Measurements from ENCODE around the gene AKNAD1. TPM values are rescaled to one million over a fixed set of nuclear protein-coding genes. Genes with fewer than 3 reads are reported as not detected.

AKNAD1 gene
- polyA plus RNA-seq, 1 of the 3 experiments (the other 2 are of a cell fraction) = 0.71 TPM

DNA sequence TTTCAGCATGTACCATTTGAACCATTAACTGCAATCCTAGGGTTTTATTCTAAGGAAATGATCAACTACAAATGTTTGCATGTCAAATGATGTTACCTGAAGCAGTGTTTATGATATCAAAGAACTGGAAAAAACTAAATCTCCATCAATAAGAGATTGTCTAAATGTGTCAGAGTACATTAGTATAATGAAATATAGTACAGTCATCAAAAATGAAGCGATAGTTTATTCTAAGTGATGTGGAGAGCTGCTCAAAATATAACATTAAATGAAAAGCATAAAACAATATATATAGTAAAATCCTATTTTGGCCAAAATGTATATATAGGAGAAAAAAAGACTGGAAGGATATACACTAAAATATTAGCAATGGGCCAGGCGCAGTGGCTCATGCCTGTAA lies 24.0 kb downstream of the AKNAD1 start:
- H2AFZ ChIP-seq (ENCODE audit: low read depth) = no peak overlapping the region
- H3K4me2 ChIP-seq = no peak overlapping the region
- ChIA-PET CTCF (interaction anchor here (2.0 kb wide), 1 partner anchor 13 kb away, joined by 9 read pairs; no protein-coding TSS in a partner anchor), POLR2A (no interaction called here)
- H3K27ac ChIP-seq (ENCODE audit: low read depth in 2 of 2, low read length in 1 of 2) = no peak overlapping the region
- no peaks in the 10 kb centered on the region for H3K79me2 ChIP-seq (ENCODE audit: insufficient read depth)
- no peak for DNase-seq
- no peaks in the 10 kb centered on the region for H4K20me1 ChIP-seq (ENCODE audit: insufficient read depth)
- H3K27me3 ChIP-seq (ENCODE audit: insufficient read depth) = no peaks in the 10 kb centered on the region
- 99% methylated on average over 2 of the region's 2 CpGs for WGBS (ENCODE audit: low lambda C conversion rate)
- H3K9me3 ChIP-seq = no peaks in the 10 kb centered on the region
- H3K9ac ChIP-seq = no peak overlapping the region
- peaks cover 9 to 22% of the 10 kb centered on the region in 2 experiments; a peak in 3 of 4 replicates for H3K4me1 ChIP-seq (ENCODE audit: control insufficient read depth in 1 of 2, insufficient read depth in 2 of 2, low read depth in 1 of 2, low read length in 1 of 2)
- no peaks in the 10 kb centered on the region for H3K36me3 ChIP-seq (replicated peaks in 1 of 2; ENCODE audit: control insufficient read depth in 1 of 2, insufficient read depth in 2 of 2, low read length in 1 of 2)
- no peak overlapping the region for H3K4me3 ChIP-seq (ENCODE audit: low read depth in 2 of 2, low read length in 1 of 2)
- no peak for TF ChIP-seq RCOR1 (IDR thresholded peaks at IDR 0.05; ENCODE audit: low read length)
- no peak for TF ChIP-seq POLR2AphosphoS5 (IDR thresholded peaks at IDR 0.05; ENCODE audit: low read depth, low read length)
- TF ChIP-seq, protein P1, sequence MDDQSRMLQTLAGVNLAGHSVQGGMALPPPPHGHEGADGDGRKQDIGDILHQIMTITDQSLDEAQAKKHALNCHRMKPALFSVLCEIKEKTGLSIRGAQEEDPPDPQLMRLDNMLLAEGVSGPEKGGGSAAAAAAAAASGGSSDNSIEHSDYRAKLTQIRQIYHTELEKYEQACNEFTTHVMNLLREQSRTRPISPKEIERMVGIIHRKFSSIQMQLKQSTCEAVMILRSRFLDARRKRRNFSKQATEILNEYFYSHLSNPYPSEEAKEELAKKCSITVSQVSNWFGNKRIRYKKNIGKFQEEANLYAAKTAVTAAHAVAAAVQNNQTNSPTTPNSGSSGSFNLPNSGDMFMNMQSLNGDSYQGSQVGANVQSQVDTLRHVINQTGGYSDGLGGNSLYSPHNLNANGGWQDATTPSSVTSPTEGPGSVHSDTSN (IDR thresholded peaks at IDR 0.05) = no peak
- TF ChIP-seq, protein P2, sequence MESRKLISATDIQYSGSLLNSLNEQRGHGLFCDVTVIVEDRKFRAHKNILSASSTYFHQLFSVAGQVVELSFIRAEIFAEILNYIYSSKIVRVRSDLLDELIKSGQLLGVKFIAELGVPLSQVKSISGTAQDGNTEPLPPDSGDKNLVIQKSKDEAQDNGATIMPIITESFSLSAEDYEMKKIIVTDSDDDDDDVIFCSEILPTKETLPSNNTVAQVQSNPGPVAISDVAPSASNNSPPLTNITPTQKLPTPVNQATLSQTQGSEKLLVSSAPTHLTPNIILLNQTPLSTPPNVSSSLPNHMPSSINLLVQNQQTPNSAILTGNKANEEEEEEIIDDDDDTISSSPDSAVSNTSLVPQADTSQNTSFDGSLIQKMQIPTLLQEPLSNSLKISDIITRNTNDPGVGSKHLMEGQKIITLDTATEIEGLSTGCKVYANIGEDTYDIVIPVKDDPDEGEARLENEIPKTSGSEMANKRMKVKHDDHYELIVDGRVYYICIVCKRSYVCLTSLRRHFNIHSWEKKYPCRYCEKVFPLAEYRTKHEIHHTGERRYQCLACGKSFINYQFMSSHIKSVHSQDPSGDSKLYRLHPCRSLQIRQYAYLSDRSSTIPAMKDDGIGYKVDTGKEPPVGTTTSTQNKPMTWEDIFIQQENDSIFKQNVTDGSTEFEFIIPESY (IDR thresholded peaks at IDR 0.05; ENCODE audit: borderline replicate concordance, low read depth) = no peak
- TF ChIP-seq, protein P3, sequence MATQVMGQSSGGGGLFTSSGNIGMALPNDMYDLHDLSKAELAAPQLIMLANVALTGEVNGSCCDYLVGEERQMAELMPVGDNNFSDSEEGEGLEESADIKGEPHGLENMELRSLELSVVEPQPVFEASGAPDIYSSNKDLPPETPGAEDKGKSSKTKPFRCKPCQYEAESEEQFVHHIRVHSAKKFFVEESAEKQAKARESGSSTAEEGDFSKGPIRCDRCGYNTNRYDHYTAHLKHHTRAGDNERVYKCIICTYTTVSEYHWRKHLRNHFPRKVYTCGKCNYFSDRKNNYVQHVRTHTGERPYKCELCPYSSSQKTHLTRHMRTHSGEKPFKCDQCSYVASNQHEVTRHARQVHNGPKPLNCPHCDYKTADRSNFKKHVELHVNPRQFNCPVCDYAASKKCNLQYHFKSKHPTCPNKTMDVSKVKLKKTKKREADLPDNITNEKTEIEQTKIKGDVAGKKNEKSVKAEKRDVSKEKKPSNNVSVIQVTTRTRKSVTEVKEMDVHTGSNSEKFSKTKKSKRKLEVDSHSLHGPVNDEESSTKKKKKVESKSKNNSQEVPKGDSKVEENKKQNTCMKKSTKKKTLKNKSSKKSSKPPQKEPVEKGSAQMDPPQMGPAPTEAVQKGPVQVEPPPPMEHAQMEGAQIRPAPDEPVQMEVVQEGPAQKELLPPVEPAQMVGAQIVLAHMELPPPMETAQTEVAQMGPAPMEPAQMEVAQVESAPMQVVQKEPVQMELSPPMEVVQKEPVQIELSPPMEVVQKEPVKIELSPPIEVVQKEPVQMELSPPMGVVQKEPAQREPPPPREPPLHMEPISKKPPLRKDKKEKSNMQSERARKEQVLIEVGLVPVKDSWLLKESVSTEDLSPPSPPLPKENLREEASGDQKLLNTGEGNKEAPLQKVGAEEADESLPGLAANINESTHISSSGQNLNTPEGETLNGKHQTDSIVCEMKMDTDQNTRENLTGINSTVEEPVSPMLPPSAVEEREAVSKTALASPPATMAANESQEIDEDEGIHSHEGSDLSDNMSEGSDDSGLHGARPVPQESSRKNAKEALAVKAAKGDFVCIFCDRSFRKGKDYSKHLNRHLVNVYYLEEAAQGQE (IDR thresholded peaks at IDR 0.05; ENCODE audit: low read depth, low read length) = no peak
- TF ChIP-seq GABPA (IDR thresholded peaks at IDR 0.05; ENCODE audit: low read depth) = no peak
- TF ChIP-seq NRF1 (IDR thresholded peaks at IDR 0.05; ENCODE audit: low read depth, low read length) = no peak
- TF ChIP-seq, protein P4, sequence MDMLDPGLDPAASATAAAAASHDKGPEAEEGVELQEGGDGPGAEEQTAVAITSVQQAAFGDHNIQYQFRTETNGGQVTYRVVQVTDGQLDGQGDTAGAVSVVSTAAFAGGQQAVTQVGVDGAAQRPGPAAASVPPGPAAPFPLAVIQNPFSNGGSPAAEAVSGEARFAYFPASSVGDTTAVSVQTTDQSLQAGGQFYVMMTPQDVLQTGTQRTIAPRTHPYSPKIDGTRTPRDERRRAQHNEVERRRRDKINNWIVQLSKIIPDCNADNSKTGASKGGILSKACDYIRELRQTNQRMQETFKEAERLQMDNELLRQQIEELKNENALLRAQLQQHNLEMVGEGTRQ (IDR thresholded peaks at IDR 0.05; ENCODE audit: borderline replicate concordance, low read depth, low read length) = no peak
- TF ChIP-seq RXRA (IDR thresholded peaks at IDR 0.05; ENCODE audit: borderline replicate concordance, low read depth) = no peak
- TF ChIP-seq RFX5 (IDR thresholded peaks at IDR 0.05; ENCODE audit: low read length) = no peak
- TF ChIP-seq FOXJ3 (CRISPR knock-in tag; IDR thresholded peaks at IDR 0.05) = no peak
- H3F3A ChIP-seq (replicated peaks; ENCODE audit: insufficient read depth) = peaks cover 24% of the 10 kb centered on the region
- H3K9me2 ChIP-seq = no peaks in the 10 kb centered on the region
